H1 (cell line): ENCODE results near the gene QRICH1. TPM values are rescaled to one million over a fixed set of nuclear protein-coding genes. Genes with fewer than 3 reads are reported as not detected.

Experiments
- CHD1 ChIP-seq: IDR thresholded peaks from 2 replicates; pipeline ENCODE4 v1.6.1; 2012; ENCODE audit warnings: low read depth, low read length, improper control_type of control experiment
- CHD2 ChIP-seq: IDR thresholded peaks from 2 replicates; pipeline ENCODE4 v1.6.1; 2012; ENCODE audit warnings: low read length, improper control_type of control experiment
- HDAC6 ChIP-seq: IDR thresholded peaks from one replicate; pipeline ENCODE4 v1.7.1; 2012; ENCODE audit warnings: low read depth, mild to moderate bottlenecking, inconsistent platforms, low read length, moderate library complexity
- JUN ChIP-seq: IDR thresholded peaks from 2 replicates; pipeline ENCODE4 v1.6.1; 2011; ENCODE audit warnings: low read depth, mild to moderate bottlenecking, improper control_type of control experiment, low read length
- MAFK ChIP-seq: IDR thresholded peaks from 2 replicates; pipeline ENCODE4 v1.6.1; 2012; ENCODE audit warnings: low read depth, mild to moderate bottlenecking, improper control_type of control experiment, low read length
- RNF2 ChIP-seq: fragments of 200-900, 300-1000 bp; sonication (generic); IDR thresholded peaks from 2 replicates; pipeline ENCODE4 v1.7.1; 2016; ENCODE audit warnings: borderline replicate concordance, low read depth, mild to moderate bottlenecking, antibody characterized with exemption, low read length; ENCODE audit not compliant: poor library complexity, severe bottlenecking; ENCODE audit errors: missing control alignments
- SIN3A ChIP-seq, 2 experiments: IDR thresholded peaks in 1 of 2; conservative IDR thresholded peaks in 1 of 2; 2 replicates each; pipeline ENCODE4 v1.6.1; 2011 to 2012; ENCODE audit warnings: low read length in 2 of 2, improper control_type of control experiment in 1 of 2, low read depth in 1 of 2, mild to moderate bottlenecking in 1 of 2
- SIX5 ChIP-seq: IDR thresholded peaks from 2 replicates; pipeline ENCODE4 v1.6.1; 2011; ENCODE audit warnings: mild to moderate bottlenecking, low read depth, low read length
- TAF1 ChIP-seq: IDR thresholded peaks from 2 replicates; pipeline ENCODE4 v1.6.1; 2011; ENCODE audit warnings: mild to moderate bottlenecking, low read depth, low read length
- TCF12 ChIP-seq: IDR thresholded peaks from 2 replicates; pipeline ENCODE4 v1.6.1; 2011; ENCODE audit warnings: low read depth, mild to moderate bottlenecking, low read length
- polyA plus RNA-seq, 7 experiments: library from polyadenylated mRNA; depleted of rRNA in 3 of 7; stranded (reverse) in 5 of 7; unstranded in 2 of 7; fragments of >200 nt in 5 of 7; fragments of 200-250 nt in 2 of 7; gene quantifications; 1 replicate in 5 of 7; 2 replicates in 1 of 7; 4 replicates in 1 of 7; pipeline versions ENCODE4 v1.2.1 to v1.2.3, GENCODE V29; 2011 to 2013; ENCODE audit warnings: missing spikeins in 2 of 7, mixed read lengths in 2 of 7
- total RNA-seq: library from RNA; stranded (reverse); fragmentation: NEBNext Ultra II Directional; extraction: Animal tissue kit (Norgen Biotek cat#: 25700); gene quantifications from 2 replicates; pipeline ENCODE4 v1.2.1, GENCODE V29; 2021

The QRICH1 gene
- total and polyA plus RNA-seq, 2 of the 8 experiments (the other 6 are each of a cell fraction or from before 2014, with no cell fraction given) = 128 to 142 TPM

DNA sequence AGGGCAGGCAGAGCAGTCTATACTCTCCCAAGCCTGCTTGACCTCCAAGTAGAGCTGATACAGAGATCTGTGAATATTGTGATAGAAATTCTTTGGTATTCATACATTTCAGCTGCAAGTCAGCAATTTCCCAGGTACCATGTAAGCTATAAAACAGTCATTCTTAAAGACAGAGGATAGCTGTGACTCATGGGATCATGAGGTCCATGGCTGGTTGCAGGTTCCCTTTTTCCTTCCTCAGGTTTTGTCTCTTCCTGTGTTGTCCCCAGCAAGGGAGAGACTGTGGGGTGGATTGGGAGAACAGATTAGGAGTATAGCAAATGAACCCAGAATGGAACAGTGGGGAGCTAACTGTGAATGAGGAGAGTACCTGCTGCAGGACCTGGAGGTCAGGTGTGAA lies 109.2 kb downstream of the QRICH1 start (continued):
- TF ChIP-seq SIN3A (conservative IDR thresholded peaks at IDR 0.05 in 1 of 2, IDR thresholded peaks at IDR 0.05 in 1 of 2; ENCODE audit: low read depth in 1 of 2, low read length in 2 of 2) (no peak), JUN (no peak), TAF1 (no peak), CHD1 (no peak), HDAC6 (no peak), SIX5 (no peak), RNF2 (no peak), MAFK (no peak), CHD2 (no peak), TCF12 (no peak)
